ENCODE measurements around the gene BPHL. TPM values are rescaled to one million over a fixed set of nuclear protein-coding genes. Genes with fewer than 3 reads are reported as not detected.
"Not testable (repeated sequence)": the region's sequence is repeated elsewhere in the genome, so short reads cannot be mapped to it uniquely, and the experiment has no call there.

The BPHL gene
- total RNA-seq, 2 experiments from 2014 or later = 5.5 to 8.0 TPM

GRCh38 chr6:3124667-3125066 is 6.2 kb downstream of the BPHL start:
- peaks cover 2% of the 10 kb centered on the region for H3K27me3 Mint-ChIP-seq (ENCODE audit: low read depth)
- no peaks in the 10 kb centered on the region for H3K36me3 Mint-ChIP-seq (ENCODE audit: low read depth)
- POLR2A ChIA-PET = no interaction called here
- H3K27ac Mint-ChIP-seq = no peak overlapping the region
- H3K9me3 Mint-ChIP-seq (ENCODE audit: insufficient read depth) = no peaks in the 10 kb centered on the region
- H3K4me3 Mint-ChIP-seq = no peak overlapping the region
- peaks cover 4% of the 10 kb centered on the region for H3K4me1 Mint-ChIP-seq (ENCODE audit: low read depth)
- CTCF ChIA-PET = interaction anchor here (0.7 to 3.9 kb wide), 2 partner anchors 127 to 135 kb away, joined by 3 to 27 read pairs; partner anchors contain the start of gene PSMG4
- DNase-seq (no peak), ATAC-seq (no peak)

GRCh38 chr6:3125815-3126214 is 7.3 kb downstream of the BPHL start:
- no peaks in the 10 kb centered on the region for H3K36me3 Mint-ChIP-seq (ENCODE audit: low read depth)
- no peak for DNase-seq
- H3K4me1 Mint-ChIP-seq (ENCODE audit: low read depth) = peaks cover 4% of the 10 kb centered on the region
- ATAC-seq = no peak
- CTCF ChIA-PET = interaction anchor here (0.8 to 3.9 kb wide), 2 partner anchors 22 to 125 kb away, joined by 3 to 27 read pairs; no protein-coding TSS in a partner anchor
- POLR2A ChIA-PET = no interaction called here
- peaks cover 2% of the 10 kb centered on the region for H3K27me3 Mint-ChIP-seq (ENCODE audit: low read depth)
- H3K4me3 Mint-ChIP-seq = no peak overlapping the region
- H3K27ac Mint-ChIP-seq = no peak overlapping the region
- H3K9me3 Mint-ChIP-seq (ENCODE audit: insufficient read depth) = no peaks in the 10 kb centered on the region

GRCh38 chr6:3128356-3129108 is 10.0 kb downstream of the BPHL start:
- CTCF ChIA-PET = interaction anchor here (1.4 to 4.8 kb wide), 2 partner anchors 12 to 123 kb away, joined by 4 to 23 read pairs; no protein-coding TSS in a partner anchor
- Mint-ChIP-seq H3K27me3 (ENCODE audit: low read depth) (no peaks in the 10 kb centered on the region), H3K4me3 (no peak overlapping the region), H3K27ac (no peak overlapping the region), H3K36me3 (ENCODE audit: low read depth) (no peaks in the 10 kb centered on the region), H3K4me1 (ENCODE audit: low read depth) (peaks cover 4% of the 10 kb centered on the region), H3K9me3 (ENCODE audit: insufficient read depth) (no peaks in the 10 kb centered on the region)
- no peak for ATAC-seq
- no peak for DNase-seq
- POLR2A ChIA-PET = interaction anchor here (1.1 kb wide), 1 partner anchor 23 kb away, joined by 3 read pairs; no protein-coding TSS in a partner anchor

DNA sequence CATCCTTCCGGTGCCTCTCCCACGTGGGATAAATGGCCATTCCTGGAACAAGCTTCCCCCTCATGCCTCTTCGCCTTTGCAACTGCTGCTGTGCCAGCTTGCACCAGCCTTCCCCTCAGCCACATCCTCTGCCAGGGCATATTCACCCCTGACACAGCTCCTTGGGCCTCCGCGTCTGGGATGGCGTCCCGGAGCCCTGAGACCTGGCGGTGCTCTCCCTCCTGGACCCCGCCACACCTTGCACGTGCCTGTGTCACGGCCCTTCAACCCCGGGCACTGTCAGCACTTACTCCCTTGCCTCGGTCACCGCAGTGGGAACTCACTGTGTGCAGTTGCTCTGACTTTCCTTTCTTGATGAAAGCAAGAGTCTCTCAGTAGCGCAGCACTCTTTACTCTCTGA is 13.2 kb downstream of the BPHL start:
- ATAC-seq (no peak), DNase-seq (no peak)
- no peak overlapping the region for H3K27ac Mint-ChIP-seq
- POLR2A ChIA-PET = no interaction called here
- no peaks in the 10 kb centered on the region for H3K9me3 Mint-ChIP-seq (ENCODE audit: insufficient read depth)
- no peak overlapping the region for H3K4me3 Mint-ChIP-seq
- no peaks in the 10 kb centered on the region for H3K36me3 Mint-ChIP-seq (ENCODE audit: low read depth)
- CTCF ChIA-PET = no interaction called here
- no peaks in the 10 kb centered on the region for H3K4me1 Mint-ChIP-seq (ENCODE audit: low read depth)
- H3K27me3 Mint-ChIP-seq (ENCODE audit: low read depth) = no peaks in the 10 kb centered on the region

DNA sequence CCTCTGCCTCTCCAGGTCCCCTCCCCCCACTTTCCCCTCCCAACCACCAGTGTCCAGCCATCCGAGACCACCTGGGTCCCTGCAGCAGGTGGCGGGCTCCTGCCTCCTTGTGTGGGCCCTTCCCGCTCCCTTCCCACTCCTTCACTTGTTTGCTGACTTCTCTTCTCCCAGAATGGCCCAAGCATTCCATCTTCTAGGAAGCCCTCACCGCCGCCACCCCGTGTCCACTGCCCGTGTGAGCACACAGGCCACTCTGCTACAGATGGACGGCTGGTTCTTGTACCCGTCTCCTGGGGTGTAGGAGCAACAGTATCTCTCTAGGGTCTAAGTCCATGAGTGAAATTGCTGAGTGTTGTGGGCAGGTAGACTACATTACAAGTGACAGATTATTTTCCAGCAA is 15.0 kb downstream of the BPHL start:
- no peak overlapping the region for H3K27ac Mint-ChIP-seq

GRCh38 chr6:3135668-3136291 is 17.3 kb downstream of the BPHL start:
- POLR2A ChIA-PET = no interaction called here
- CTCF ChIA-PET = no interaction called here
- Mint-ChIP-seq H3K36me3 (ENCODE audit: low read depth) (no peaks in the 10 kb centered on the region), H3K27me3 (ENCODE audit: low read depth) (no peaks in the 10 kb centered on the region), H3K9me3 (ENCODE audit: insufficient read depth) (no peaks in the 10 kb centered on the region), H3K4me1 (ENCODE audit: low read depth) (peaks cover 12% of the 10 kb centered on the region), H3K4me3 (no peak overlapping the region), H3K27ac (no peak overlapping the region)
- DNase-seq (no peak), ATAC-seq (no peak)

More for the DNA sequence above, 15.0 kb downstream of the BPHL start:
- Mint-ChIP-seq H3K36me3 (ENCODE audit: low read depth) (no peaks in the 10 kb centered on the region), H3K4me1 (ENCODE audit: low read depth) (no peaks in the 10 kb centered on the region), H3K27me3 (ENCODE audit: low read depth) (no peaks in the 10 kb centered on the region), H3K4me3 (no peak overlapping the region), H3K9me3 (ENCODE audit: insufficient read depth) (no peaks in the 10 kb centered on the region)
- ATAC-seq (no peak), DNase-seq (no peak)
- ChIA-PET POLR2A (no interaction called here), CTCF (no interaction called here)

DNA sequence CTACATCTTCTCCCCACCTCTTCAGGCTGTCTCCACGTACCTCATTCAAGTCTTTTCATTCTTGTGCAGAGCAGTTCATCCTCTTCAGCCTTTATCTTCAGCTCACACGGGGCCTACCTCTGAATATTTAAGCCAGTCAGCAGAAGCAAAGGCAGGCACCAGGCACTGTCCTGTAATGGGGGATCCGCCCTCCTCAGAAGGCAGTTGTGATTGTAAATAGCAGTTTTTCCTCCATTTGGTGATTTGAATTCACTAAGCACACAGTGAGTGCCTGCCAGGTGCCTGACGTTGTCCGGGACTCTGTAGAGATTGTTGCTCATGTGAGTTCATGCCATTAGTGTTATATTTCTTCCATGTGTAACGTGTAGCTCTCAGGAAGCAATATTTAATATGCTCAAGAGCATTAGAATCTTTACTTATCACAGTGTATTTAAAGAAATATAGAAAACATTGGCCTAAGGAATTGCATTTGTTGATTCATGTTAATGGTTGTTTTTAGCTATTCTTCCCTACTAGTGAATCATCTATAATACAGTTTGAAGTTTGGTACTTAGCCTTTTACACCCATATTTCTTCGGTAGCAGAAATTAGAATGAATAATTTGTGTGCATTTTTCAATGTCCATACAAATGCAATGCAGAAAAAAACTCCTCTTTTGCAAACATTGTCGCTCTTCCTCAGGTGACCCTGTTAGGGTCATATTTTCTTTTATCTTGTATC is 17.9 kb downstream of the BPHL start:
- Mint-ChIP-seq H3K27ac (no peak overlapping the region), H3K9me3 (ENCODE audit: insufficient read depth) (no peaks in the 10 kb centered on the region), H3K4me1 (ENCODE audit: low read depth) (peaks cover 12% of the 10 kb centered on the region), H3K27me3 (ENCODE audit: low read depth) (no peaks in the 10 kb centered on the region), H3K36me3 (ENCODE audit: low read depth) (no peaks in the 10 kb centered on the region), H3K4me3 (no peak overlapping the region)
- DNase-seq (no peak), ATAC-seq (no peak)
- ChIA-PET CTCF (no interaction called here), POLR2A (no interaction called here)

GRCh38 chr6:3137057-3137777 is 18.7 kb downstream of the BPHL start:
- Mint-ChIP-seq H3K27me3 (ENCODE audit: low read depth) (no peaks in the 10 kb centered on the region), H3K27ac (no peak overlapping the region), H3K4me1 (ENCODE audit: low read depth) (peaks cover 12% of the 10 kb centered on the region), H3K36me3 (ENCODE audit: low read depth) (no peaks in the 10 kb centered on the region), H3K9me3 (ENCODE audit: insufficient read depth) (no peaks in the 10 kb centered on the region), H3K4me3 (no peak overlapping the region)
- POLR2A ChIA-PET = no interaction called here
- CTCF ChIA-PET = no interaction called here
- DNase-seq = no peak
- no peak for ATAC-seq

- H3K27me3 Mint-ChIP-seq (ENCODE audit: low read depth); H3K9me3 Mint-ChIP-seq (ENCODE audit: insufficient read depth); H3K4me3 Mint-ChIP-seq; H3K36me3 Mint-ChIP-seq (ENCODE audit: low read depth); DNase-seq; H3K27ac Mint-ChIP-seq; POLR2A ChIA-PET; ATAC-seq: not testable (repeated sequence)
- H3K4me1 Mint-ChIP-seq (ENCODE audit: low read depth) = peaks cover 12% of the 10 kb centered on the region
- CTCF ChIA-PET = interaction anchor here (1.2 kb wide), 1 partner anchor 19 kb away, joined by 3 read pairs; the partner anchor contains the start of gene TUBB2A
These were observed 19.4 kb downstream of the BPHL start for GRCh38 chr6:3137873-3138272.

GRCh38 chr6:3138341-3138740 is 19.8 kb downstream of the BPHL start:
- ChIA-PET POLR2A (no interaction called here), CTCF (interaction anchor here (1.0 to 1.2 kb wide), 2 partner anchors 19 to 24 kb away, joined by 3 read pairs; partner anchors contain the start of gene TUBB2A)
- Mint-ChIP-seq H3K9me3 (ENCODE audit: insufficient read depth) (no peaks in the 10 kb centered on the region), H3K27ac (no peak overlapping the region), H3K27me3 (ENCODE audit: low read depth) (no peaks in the 10 kb centered on the region), H3K4me3 (no peak overlapping the region), H3K36me3 (ENCODE audit: low read depth) (no peaks in the 10 kb centered on the region), H3K4me1 (ENCODE audit: low read depth) (peaks cover 12% of the 10 kb centered on the region)
- no peak for DNase-seq
- ATAC-seq = no peak

GRCh38 chr6:3139090-3139903 is 20.8 kb downstream of the BPHL start:
- DNase-seq = no peak
- no peak overlapping the region for H3K4me3 Mint-ChIP-seq
- POLR2A ChIA-PET = no interaction called here
- no peaks in the 10 kb centered on the region for H3K9me3 Mint-ChIP-seq (ENCODE audit: insufficient read depth)
- no peak overlapping the region for H3K27ac Mint-ChIP-seq
- no peak for ATAC-seq
- CTCF ChIA-PET = interaction anchor here (1.0 to 1.2 kb wide), 3 partner anchors 18 to 23 kb away, joined by 3 to 4 read pairs (median 3); partner anchors contain the start of gene TUBB2A
- peaks cover 12% of the 10 kb centered on the region for H3K4me1 Mint-ChIP-seq (ENCODE audit: low read depth)
- no peaks in the 10 kb centered on the region for H3K36me3 Mint-ChIP-seq (ENCODE audit: low read depth)
- no peaks in the 10 kb centered on the region for H3K27me3 Mint-ChIP-seq (ENCODE audit: low read depth)

All from activated CD8-positive, alpha-beta T cell treated with anti-CD3 and anti-CD28 coated beads, Interleukin-2, amount 10 ng/mL, durations not matched to agents 7 days and 5 days (primary cell).